ENCODE results near the gene CNTNAP2. TPM values are rescaled to one million over a fixed set of nuclear protein-coding genes. Genes with fewer than 3 reads are reported as not detected.

The CNTNAP2 gene
- total RNA-seq, 2 experiments from 2014 or later, result 0.28 TPM; not detected in 1

DNA sequence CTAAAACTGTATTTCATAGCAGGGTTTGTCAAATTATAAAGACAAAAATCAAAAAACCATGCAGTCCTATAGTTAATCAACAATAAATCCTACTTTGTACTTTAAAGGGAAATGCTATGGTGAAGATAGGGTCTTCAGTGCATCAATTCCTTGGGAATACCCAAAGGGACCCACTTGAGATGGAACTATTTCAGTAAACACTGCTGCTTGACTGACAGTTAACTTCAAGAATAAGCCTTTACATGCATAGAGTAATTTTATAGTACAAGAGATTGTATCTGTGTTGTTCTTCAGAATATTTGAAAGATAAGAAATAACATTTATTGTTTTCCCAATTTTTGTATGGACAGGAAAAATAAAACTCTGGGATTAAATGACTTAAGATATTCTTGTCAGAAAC, 1179.6 kb downstream of the CNTNAP2 start:
- ChIA-PET POLR2A (no interaction called here), CTCF (ENCODE audit: unreplicated experiment) (no interaction called here)
- no TSS peak for BruUV-seq (replicated peaks)

DNA sequence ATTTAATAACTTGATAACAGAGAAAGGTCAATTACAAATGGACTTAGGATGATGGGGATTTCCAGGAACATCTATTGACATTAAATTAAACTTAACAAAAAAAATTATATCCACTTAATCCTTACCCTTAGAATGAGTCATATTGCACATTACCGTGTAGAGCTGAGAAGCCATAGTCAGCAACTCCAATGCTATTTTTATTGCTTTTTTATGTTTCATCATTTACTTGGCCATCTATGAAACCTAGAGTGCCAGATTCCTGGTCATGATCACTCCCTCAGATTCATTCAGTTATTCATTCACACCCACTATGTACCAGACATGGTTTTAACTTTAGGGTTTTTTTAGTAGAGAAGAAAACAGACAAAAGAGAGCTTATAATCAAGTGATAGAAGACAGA, 1180.4 kb downstream of the CNTNAP2 start:
- DNase-seq (ENCODE audit: low spot score), result no peak
- H3K36me3 ChIP-seq (ENCODE audit: insufficient read depth, low read length), result no peaks in the 10 kb centered on the region
- H3K27ac ChIP-seq (ENCODE audit: low read depth, low read length, poor library complexity, severe bottlenecking), result no peak overlapping the region
- intact Hi-C loops (cut with micrococcal nuclease; ENCODE audit: unreplicated experiment), result no loop called here
- no peaks in the 10 kb centered on the region for H4K20me1 ChIP-seq (ENCODE audit: insufficient read depth, low read length)
- H3K4me1 ChIP-seq (ENCODE audit: insufficient read depth, low read length, poor library complexity, severe bottlenecking), result no peaks in the 10 kb centered on the region
- no peaks in the 10 kb centered on the region for H3K79me2 ChIP-seq (ENCODE audit: insufficient read depth, low read depth, low read length)
- no peak overlapping the region for H2AFZ ChIP-seq (ENCODE audit: low read length)
- no peak overlapping the region for H3K4me3 ChIP-seq (ENCODE audit: low read depth, low read length, poor library complexity, severe bottlenecking)
- no TSS peak for BruUV-seq (replicated peaks)
- TF ChIP-seq CTCF (conservative IDR thresholded peaks at IDR 0.05; ENCODE audit: low read length), result no peak
- no peak for TF ChIP-seq EZH2phosphoT487 (IDR thresholded peaks at IDR 0.05; ENCODE audit: borderline replicate concordance, low read depth, low read length)
- ChIA-PET POLR2A (no interaction called here), CTCF (ENCODE audit: unreplicated experiment) (no interaction called here)
- no peaks in the 10 kb centered on the region for H3K9me3 ChIP-seq (ENCODE audit: low read length)
- no peaks in the 10 kb centered on the region for H3K9me2 ChIP-seq (ENCODE audit: insufficient read depth, low read length)
- H3K4me2 ChIP-seq (ENCODE audit: low read length), result no peak overlapping the region

More for the DNA sequence above, 1179.6 kb downstream of the CNTNAP2 start:
- no peak overlapping the region for H2AFZ ChIP-seq (ENCODE audit: low read length)
- H4K20me1 ChIP-seq (ENCODE audit: insufficient read depth, low read length), result no peaks in the 10 kb centered on the region
- H3K9me3 ChIP-seq (ENCODE audit: low read length), result no peaks in the 10 kb centered on the region
- H3K79me2 ChIP-seq (ENCODE audit: insufficient read depth, low read depth, low read length), result no peaks in the 10 kb centered on the region
- TF ChIP-seq CTCF (conservative IDR thresholded peaks at IDR 0.05; ENCODE audit: low read length) (no peak), EZH2phosphoT487 (IDR thresholded peaks at IDR 0.05; ENCODE audit: borderline replicate concordance, low read depth, low read length) (no peak)
- no peak overlapping the region for H3K4me3 ChIP-seq (ENCODE audit: low read depth, low read length, poor library complexity, severe bottlenecking)
- DNase-seq (ENCODE audit: low spot score), result no peak
- H3K9me2 ChIP-seq (ENCODE audit: insufficient read depth, low read length), result no peaks in the 10 kb centered on the region
- no peaks in the 10 kb centered on the region for H3K4me1 ChIP-seq (ENCODE audit: insufficient read depth, low read length, poor library complexity, severe bottlenecking)
- no peak overlapping the region for H3K4me2 ChIP-seq (ENCODE audit: low read length)
- no peak overlapping the region for H3K27ac ChIP-seq (ENCODE audit: low read depth, low read length, poor library complexity, severe bottlenecking)
- intact Hi-C loops (cut with micrococcal nuclease; ENCODE audit: unreplicated experiment), result no loop called here
- no peaks in the 10 kb centered on the region for H3K36me3 ChIP-seq (ENCODE audit: insufficient read depth, low read length)

DNA sequence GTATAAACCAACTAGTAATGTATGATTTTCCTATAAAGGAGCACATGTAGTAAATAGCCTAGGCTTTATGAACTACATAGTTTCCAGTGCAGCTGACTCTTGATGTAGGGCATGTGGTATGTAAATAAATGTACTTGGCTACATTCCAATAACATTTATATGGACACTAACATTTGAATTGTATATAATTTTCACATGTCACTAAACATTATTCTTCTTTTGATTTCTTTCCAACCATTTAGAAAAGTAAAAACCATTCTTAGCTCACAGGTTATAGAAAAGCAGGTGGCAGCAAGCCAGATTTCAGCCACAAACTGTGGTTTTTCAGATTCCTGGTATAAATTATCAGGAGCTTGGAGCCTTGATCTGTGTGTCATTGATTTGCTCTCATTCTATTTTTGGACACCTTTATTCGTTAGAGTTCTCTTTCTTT, 1182.0 kb downstream of the CNTNAP2 start:
- no peak overlapping the region for H3K27ac ChIP-seq (ENCODE audit: low read depth, low read length, poor library complexity, severe bottlenecking)
- no peak overlapping the region for H2AFZ ChIP-seq (ENCODE audit: low read length)
- TF ChIP-seq EZH2phosphoT487 (IDR thresholded peaks at IDR 0.05; ENCODE audit: borderline replicate concordance, low read depth, low read length), result no peak
- TF ChIP-seq CTCF (conservative IDR thresholded peaks at IDR 0.05; ENCODE audit: low read length), result no peak
- H3K36me3 ChIP-seq (ENCODE audit: insufficient read depth, low read length), result no peaks in the 10 kb centered on the region
- DNase-seq (ENCODE audit: low spot score), result no peak
- H3K4me2 ChIP-seq (ENCODE audit: low read length), result no peak overlapping the region
- BruUV-seq (replicated peaks), result no TSS peak
- no peak overlapping the region for H3K4me3 ChIP-seq (ENCODE audit: low read depth, low read length, poor library complexity, severe bottlenecking)
- H4K20me1 ChIP-seq (ENCODE audit: insufficient read depth, low read length), result no peaks in the 10 kb centered on the region
- intact Hi-C loops (cut with micrococcal nuclease; ENCODE audit: unreplicated experiment), result no loop called here
- H3K9me3 ChIP-seq (ENCODE audit: low read length), result no peaks in the 10 kb centered on the region
- CTCF ChIA-PET (ENCODE audit: unreplicated experiment), result no interaction called here
- H3K9me2 ChIP-seq (ENCODE audit: insufficient read depth, low read length), result no peaks in the 10 kb centered on the region
- POLR2A ChIA-PET, result interaction anchor here (0.7 kb wide), 1 partner anchor 19 kb away, joined by 3 read pairs; no protein-coding TSS in a partner anchor
- no peaks in the 10 kb centered on the region for H3K79me2 ChIP-seq (ENCODE audit: insufficient read depth, low read depth, low read length)
- no peaks in the 10 kb centered on the region for H3K4me1 ChIP-seq (ENCODE audit: insufficient read depth, low read length, poor library complexity, severe bottlenecking)
